HEK293 (cell line): ENCODE results near the gene PRPH.

Experiments used
- CTCF ChIA-PET: fragments of 350-600 bp; formaldehyde crosslinking; extraction: SDS; loops from one replicate; lab custom pipeline; 2021; ENCODE audit warnings: antibody characterized with exemption; lab: Yijun Ruan, JAX
- POLR2A ChIA-PET: fragments of 300-600 bp; formaldehyde crosslinking; extraction: SDS; loops from one replicate; lab custom pipeline; 2020; ENCODE audit warnings: antibody characterized with exemption, inconsistent platforms; lab: Yijun Ruan, JAX
- H3K27ac ChIP-seq: fragments of 200-500 bp; sonication (Bioruptor generic); 2 replicates; pipeline ENCODE4 v1.5.1; 2014; ENCODE audit warnings: low read depth, low read length, control low read depth, inconsistent platforms; ENCODE audit errors: extremely low read depth
- H3K36me3 ChIP-seq, 2 experiments: fragments of 200-500 bp in 1 of 2; sonication (Bioruptor generic) in 1 of 2; 1 replicate in 1 of 2; 2 replicates in 1 of 2; pipeline ENCODE4 v1.5.1; 2014 to 2017; ENCODE audit warnings: inconsistent platforms in 2 of 2, low read length in 2 of 2; ENCODE audit not compliant: control insufficient read depth in 2 of 2, insufficient read depth in 1 of 2
- H3K4me1 ChIP-seq: fragments of 200-500 bp; sonication (Bioruptor generic); 2 replicates; pipeline ENCODE4 v1.5.1; 2014; ENCODE audit warnings: mild to moderate bottlenecking, low read length, inconsistent platforms; ENCODE audit not compliant: control insufficient read depth, insufficient read depth
- H3K4me3 ChIP-seq: 2 replicates; pipeline ENCODE4 v1.5.1; 2011; ENCODE audit warnings: low read depth, mild to moderate bottlenecking, control low read depth, low read length, moderate library complexity
- H3K9me3 ChIP-seq: fragments of 200-500 bp; sonication (Bioruptor generic); 2 replicates; pipeline ENCODE4 v1.5.1; 2014; ENCODE audit warnings: low read depth, low read length, inconsistent platforms; ENCODE audit not compliant: control insufficient read depth, insufficient read depth
- EGR2 ChIP-seq: fragments of 450-650 bp; formaldehyde crosslinking; IDR thresholded peaks from 2 replicates; pipeline ENCODE4 v1.5.1; 2016; ENCODE audit warnings: low read depth, missing biosample characterization, missing genetic modification characterization
- GFI1B ChIP-seq: fragments of 450-650 bp; formaldehyde crosslinking; IDR thresholded peaks from 2 replicates; pipeline ENCODE4 v1.5.1; 2016; ENCODE audit warnings: missing biosample characterization, missing genetic modification characterization
- GLIS1 ChIP-seq: fragments of 450-650 bp; formaldehyde crosslinking; IDR thresholded peaks from 2 replicates; pipeline ENCODE4 v1.5.1; 2016; ENCODE audit warnings: missing biosample characterization, missing genetic modification characterization
- IKZF3 ChIP-seq: fragments of 450-650 bp; IDR thresholded peaks from 2 replicates; pipeline ENCODE4 v1.5.0; 2018; ENCODE audit warnings: missing biosample characterization, mild to moderate bottlenecking, missing genetic modification characterization, moderate library complexity
- KLF10 ChIP-seq: fragments of 450-650 bp; IDR thresholded peaks from 2 replicates; pipeline ENCODE4 v1.5.1; 2018; ENCODE audit warnings: missing biosample characterization, mild to moderate bottlenecking, missing genetic modification characterization
- KLF9 ChIP-seq: fragments of 450-650 bp; formaldehyde crosslinking; IDR thresholded peaks from 2 replicates; pipeline ENCODE4 v1.5.1; 2016; ENCODE audit warnings: missing biosample characterization, missing genetic modification characterization, low read depth
- SP2 ChIP-seq: fragments of 450-650 bp; formaldehyde crosslinking; IDR thresholded peaks from 2 replicates; pipeline ENCODE4 v1.5.1; 2016; ENCODE audit warnings: missing biosample characterization, missing genetic modification characterization
- TRIM28 ChIP-seq: IDR thresholded peaks from 2 replicates; pipeline ENCODE4 v1.6.1; 2011; ENCODE audit warnings: low read length, control low read depth, borderline replicate concordance
- YY2 ChIP-seq: fragments of 450-650 bp; formaldehyde crosslinking; IDR thresholded peaks from 2 replicates; pipeline ENCODE4 v1.5.1; 2016; ENCODE audit warnings: missing biosample characterization, missing genetic modification characterization
- ZBTB20 ChIP-seq: fragments of 450-650 bp; formaldehyde crosslinking; IDR thresholded peaks from 2 replicates; pipeline ENCODE4 v1.5.1; 2016; ENCODE audit warnings: missing biosample characterization, missing genetic modification characterization
- ZBTB8A ChIP-seq: fragments of 450-650 bp; formaldehyde crosslinking; IDR thresholded peaks from 2 replicates; pipeline ENCODE4 v1.5.1; 2016; ENCODE audit warnings: missing biosample characterization, missing genetic modification characterization
- ZNF155 ChIP-seq: fragments of 450-650 bp; formaldehyde crosslinking; IDR thresholded peaks from 2 replicates; pipeline ENCODE4 v1.5.1; 2016; ENCODE audit warnings: missing biosample characterization, missing genetic modification characterization
- ZNF19 ChIP-seq: fragments of 450-650 bp; formaldehyde crosslinking; IDR thresholded peaks from 2 replicates; pipeline ENCODE4; 2016; ENCODE audit warnings: missing biosample characterization, missing genetic modification characterization, low read depth
- ZNF510 ChIP-seq: fragments of 450-650 bp; formaldehyde crosslinking; IDR thresholded peaks from 2 replicates; pipeline ENCODE4 v1.5.1; 2018; ENCODE audit warnings: mild to moderate bottlenecking, missing genetic modification characterization, missing biosample characterization; ENCODE audit not compliant: insufficient replicate concordance
- ZNF555 ChIP-seq: fragments of 450-650 bp; formaldehyde crosslinking; conservative IDR thresholded peaks from 2 replicates; pipeline ENCODE4 v1.5.1; 2017; ENCODE audit warnings: missing biosample characterization, mild to moderate bottlenecking, missing genetic modification characterization, inconsistent platforms
- ZNF560 ChIP-seq: fragments of 450-650 bp; formaldehyde crosslinking; IDR thresholded peaks from 2 replicates; pipeline ENCODE4 v1.5.1; 2017; ENCODE audit warnings: missing biosample characterization, missing genetic modification characterization, borderline replicate concordance
- ZNF777 ChIP-seq: fragments of 450-650 bp; formaldehyde crosslinking; IDR thresholded peaks from 2 replicates; pipeline ENCODE4 v1.5.1; 2017; ENCODE audit warnings: missing biosample characterization, missing genetic modification characterization, borderline replicate concordance
- TF ChIP-seq, protein P1 (sequence below): fragments of 450-650 bp; formaldehyde crosslinking; IDR thresholded peaks from 2 replicates; pipeline ENCODE4 v1.5.1; 2016; ENCODE audit warnings: missing biosample characterization, missing genetic modification characterization, low read depth
- TF ChIP-seq, protein P2 (sequence below): fragments of 450-650 bp; formaldehyde crosslinking; IDR thresholded peaks from 2 replicates; pipeline ENCODE4 v1.5.1; 2016; ENCODE audit warnings: missing biosample characterization, missing genetic modification characterization, low read depth
- TF ChIP-seq, protein P3 (sequence below): fragments of 450-650 bp; formaldehyde crosslinking; IDR thresholded peaks from 2 replicates; pipeline ENCODE4 v1.5.1; 2016; ENCODE audit warnings: missing biosample characterization, missing genetic modification characterization
- TF ChIP-seq, protein P4 (sequence below): fragments of 450-650 bp; formaldehyde crosslinking; IDR thresholded peaks from 2 replicates; pipeline ENCODE4 v1.5.1; 2016; ENCODE audit warnings: missing biosample characterization, missing genetic modification characterization
- TF ChIP-seq, protein P5 (sequence below): fragments of 450-650 bp; formaldehyde crosslinking; IDR thresholded peaks from 2 replicates; pipeline ENCODE4 v1.5.1; 2017; ENCODE audit warnings: missing biosample characterization, missing genetic modification characterization

The PRPH gene

DNA sequence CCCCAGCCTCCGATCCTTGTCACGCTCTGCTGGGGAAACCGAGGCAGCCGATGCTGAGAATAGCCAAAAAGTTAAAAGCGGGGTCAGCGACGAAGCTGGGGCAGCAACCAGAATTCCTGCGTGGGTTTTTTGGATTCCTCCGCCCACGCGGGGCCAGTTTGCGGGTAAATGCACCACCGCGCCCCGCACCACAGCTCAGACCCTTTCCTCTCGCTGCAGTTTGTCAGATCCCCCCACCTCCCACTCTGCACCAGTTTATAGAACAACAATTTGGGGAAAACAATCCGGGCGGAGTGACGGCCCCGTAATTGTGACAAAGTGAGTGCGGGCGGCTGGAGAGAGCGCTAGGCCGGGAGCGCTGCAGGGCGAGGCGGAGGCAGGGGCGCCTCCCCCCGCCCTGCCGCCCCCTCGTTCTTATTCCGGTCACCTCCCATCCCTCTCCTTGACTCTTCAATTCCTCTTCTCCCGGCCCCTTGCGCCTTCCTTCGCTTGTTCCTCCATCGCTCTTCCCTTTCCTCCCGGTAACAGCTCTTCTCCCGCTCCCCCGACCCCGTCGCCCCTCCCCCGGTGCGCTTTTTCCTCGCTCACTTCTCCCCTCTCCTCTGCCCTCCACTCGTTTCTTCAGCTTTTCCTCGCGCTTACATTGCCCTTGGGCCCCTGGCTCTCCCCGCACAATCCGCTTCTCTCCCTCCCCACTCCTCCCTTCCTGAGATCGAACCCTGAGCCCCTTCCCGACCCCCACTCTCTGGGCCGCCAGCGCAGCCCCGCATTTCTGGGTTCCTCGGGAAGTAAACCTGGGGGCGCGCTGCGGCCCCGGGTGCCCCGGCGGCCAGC, 51.1 kb downstream of the PRPH start (continued):
- TF ChIP-seq, protein P1, sequence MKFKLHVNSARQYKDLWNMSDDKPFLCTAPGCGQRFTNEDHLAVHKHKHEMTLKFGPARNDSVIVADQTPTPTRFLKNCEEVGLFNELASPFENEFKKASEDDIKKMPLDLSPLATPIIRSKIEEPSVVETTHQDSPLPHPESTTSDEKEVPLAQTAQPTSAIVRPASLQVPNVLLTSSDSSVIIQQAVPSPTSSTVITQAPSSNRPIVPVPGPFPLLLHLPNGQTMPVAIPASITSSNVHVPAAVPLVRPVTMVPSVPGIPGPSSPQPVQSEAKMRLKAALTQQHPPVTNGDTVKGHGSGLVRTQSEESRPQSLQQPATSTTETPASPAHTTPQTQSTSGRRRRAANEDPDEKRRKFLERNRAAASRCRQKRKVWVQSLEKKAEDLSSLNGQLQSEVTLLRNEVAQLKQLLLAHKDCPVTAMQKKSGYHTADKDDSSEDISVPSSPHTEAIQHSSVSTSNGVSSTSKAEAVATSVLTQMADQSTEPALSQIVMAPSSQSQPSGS (tag by site-specific recombination), result no peak
- TF ChIP-seq SP2 (tag by site-specific recombination) (peak; percentile 2; the same call in 1 of the 2 replicates), ZNF19 (tag by site-specific recombination) (no peak), GLIS1 (tag by site-specific recombination) (no peak)

DNA sequence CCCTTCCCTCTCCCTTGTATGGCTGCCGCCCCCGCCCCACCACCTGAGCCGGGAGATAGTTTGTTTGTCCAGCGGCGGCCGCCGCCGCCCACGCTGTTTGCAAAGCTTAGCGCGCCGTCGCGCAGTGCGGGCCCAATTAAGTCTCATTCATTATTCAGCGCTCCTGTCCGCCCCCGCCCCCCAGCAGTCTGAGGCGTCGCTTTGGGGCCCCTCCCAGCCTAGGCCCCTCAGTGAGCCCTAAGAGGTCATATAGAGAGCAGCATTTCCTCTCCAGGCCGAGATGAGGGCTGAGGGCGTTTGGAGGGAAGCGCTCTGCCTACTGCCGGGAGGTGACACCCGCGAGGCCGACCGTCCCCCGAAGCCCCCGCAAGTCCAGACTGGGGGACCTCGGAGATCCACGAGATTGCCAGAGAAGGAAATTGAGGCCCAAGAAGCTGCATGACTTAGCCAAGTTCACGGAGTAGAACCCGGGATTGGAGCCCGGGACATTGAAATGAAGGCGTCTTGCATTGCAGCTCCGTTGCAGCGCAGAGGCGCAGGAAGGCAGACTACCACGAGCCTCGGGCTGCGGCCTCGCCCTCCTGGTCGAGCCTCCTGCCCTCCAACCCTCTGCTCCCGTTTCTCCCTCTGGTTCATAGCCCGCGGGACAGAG, 51.8 kb downstream of the PRPH start, which contains the start of gene DNAJC22:
Gene DNAJC22 (plus strand): TSS at position 230 of the 652 bp plus-strand sequence. CDS start 1,985 bp downstream, outside the sequence.
- CTCF ChIA-PET, result interaction anchor here (0.6 to 6.0 kb wide), 31 partner anchors 10 to 1541 kb away, joined by 3 to 96 read pairs (median 5); partner anchors contain the start of genes C1QL4, PRPH, SPATS2 and TROAP
- POLR2A ChIA-PET, result interaction anchor here (0.7 to 2.9 kb wide), 16 partner anchors 10 to 481 kb away, joined by 3 to 24 read pairs (median 4); partner anchors contain the start of genes C1QL4, SPATS2, TMBIM6 and TROAP
- peak within 1 kb of the TSS; percentile 32 for H3K4me3 ChIP-seq
- no peaks in the 10 kb centered on the region for H3K9me3 ChIP-seq
- peaks cover 21% of the 10 kb centered on the region for H3K4me1 ChIP-seq
- peak within 1 kb of the TSS; percentile 80; the same call in 1 of the 2 replicates for H3K27ac ChIP-seq
- H3K36me3 ChIP-seq, result peaks cover 0 to 10% of the 10 kb centered on the region in 2 experiments; a peak in 1 of 3 replicates
- no peak for TF ChIP-seq ZNF555 (tag by site-specific recombination)
- TF ChIP-seq ZBTB20 (tag by site-specific recombination), result peak; percentile 95
- TF ChIP-seq EGR2 (tag by site-specific recombination), result peak; percentile 92
- no peak for TF ChIP-seq YY2 (tag by site-specific recombination)
- peak; percentile 88 for TF ChIP-seq ZBTB8A (tag by site-specific recombination)
- 0 out of 2 replicates have a peak, but pooled peaks have one; percentile 9 for TF ChIP-seq TRIM28
- TF ChIP-seq KLF10 (tag by site-specific recombination), result 0 out of 2 replicates have a peak, but pooled peaks have one; percentile 9
- TF ChIP-seq ZNF560 (tag by site-specific recombination), result no peak
- TF ChIP-seq KLF9 (tag by site-specific recombination), result no peak
- TF ChIP-seq, protein P2, sequence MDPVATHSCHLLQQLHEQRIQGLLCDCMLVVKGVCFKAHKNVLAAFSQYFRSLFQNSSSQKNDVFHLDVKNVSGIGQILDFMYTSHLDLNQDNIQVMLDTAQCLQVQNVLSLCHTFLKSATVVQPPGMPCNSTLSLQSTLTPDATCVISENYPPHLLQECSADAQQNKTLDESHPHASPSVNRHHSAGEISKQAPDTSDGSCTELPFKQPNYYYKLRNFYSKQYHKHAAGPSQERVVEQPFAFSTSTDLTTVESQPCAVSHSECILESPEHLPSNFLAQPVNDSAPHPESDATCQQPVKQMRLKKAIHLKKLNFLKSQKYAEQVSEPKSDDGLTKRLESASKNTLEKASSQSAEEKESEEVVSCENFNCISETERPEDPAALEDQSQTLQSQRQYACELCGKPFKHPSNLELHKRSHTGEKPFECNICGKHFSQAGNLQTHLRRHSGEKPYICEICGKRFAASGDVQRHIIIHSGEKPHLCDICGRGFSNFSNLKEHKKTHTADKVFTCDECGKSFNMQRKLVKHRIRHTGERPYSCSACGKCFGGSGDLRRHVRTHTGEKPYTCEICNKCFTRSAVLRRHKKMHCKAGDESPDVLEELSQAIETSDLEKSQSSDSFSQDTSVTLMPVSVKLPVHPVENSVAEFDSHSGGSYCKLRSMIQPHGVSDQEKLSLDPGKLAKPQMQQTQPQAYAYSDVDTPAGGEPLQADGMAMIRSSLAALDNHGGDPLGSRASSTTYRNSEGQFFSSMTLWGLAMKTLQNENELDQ (tag by site-specific recombination), result no peak
- no peak for TF ChIP-seq ZNF155 (tag by site-specific recombination)
- peak; percentile 62; the same call in 1 of the 2 replicates for TF ChIP-seq IKZF3 (tag by site-specific recombination)
- no peak for TF ChIP-seq ZNF777 (tag by site-specific recombination)
- TF ChIP-seq, protein P3, sequence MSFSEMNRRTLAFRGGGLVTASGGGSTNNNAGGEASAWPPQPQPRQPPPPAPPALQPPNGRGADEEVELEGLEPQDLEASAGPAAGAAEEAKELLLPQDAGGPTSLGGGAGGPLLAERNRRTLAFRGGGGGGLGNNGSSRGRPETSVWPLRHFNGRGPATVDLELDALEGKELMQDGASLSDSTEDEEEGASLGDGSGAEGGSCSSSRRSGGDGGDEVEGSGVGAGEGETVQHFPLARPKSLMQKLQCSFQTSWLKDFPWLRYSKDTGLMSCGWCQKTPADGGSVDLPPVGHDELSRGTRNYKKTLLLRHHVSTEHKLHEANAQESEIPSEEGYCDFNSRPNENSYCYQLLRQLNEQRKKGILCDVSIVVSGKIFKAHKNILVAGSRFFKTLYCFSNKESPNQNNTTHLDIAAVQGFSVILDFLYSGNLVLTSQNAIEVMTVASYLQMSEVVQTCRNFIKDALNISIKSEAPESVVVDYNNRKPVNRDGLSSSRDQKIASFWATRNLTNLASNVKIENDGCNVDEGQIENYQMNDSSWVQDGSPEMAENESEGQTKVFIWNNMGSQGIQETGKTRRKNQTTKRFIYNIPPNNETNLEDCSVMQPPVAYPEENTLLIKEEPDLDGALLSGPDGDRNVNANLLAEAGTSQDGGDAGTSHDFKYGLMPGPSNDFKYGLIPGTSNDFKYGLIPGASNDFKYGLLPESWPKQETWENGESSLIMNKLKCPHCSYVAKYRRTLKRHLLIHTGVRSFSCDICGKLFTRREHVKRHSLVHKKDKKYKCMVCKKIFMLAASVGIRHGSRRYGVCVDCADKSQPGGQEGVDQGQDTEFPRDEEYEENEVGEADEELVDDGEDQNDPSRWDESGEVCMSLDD (tag by site-specific recombination), result no peak
- TF ChIP-seq SP2 (tag by site-specific recombination), result peak; percentile 67
- no peak for TF ChIP-seq GFI1B
- no peak for TF ChIP-seq ZNF510 (tag by site-specific recombination)
- TF ChIP-seq, protein P4, sequence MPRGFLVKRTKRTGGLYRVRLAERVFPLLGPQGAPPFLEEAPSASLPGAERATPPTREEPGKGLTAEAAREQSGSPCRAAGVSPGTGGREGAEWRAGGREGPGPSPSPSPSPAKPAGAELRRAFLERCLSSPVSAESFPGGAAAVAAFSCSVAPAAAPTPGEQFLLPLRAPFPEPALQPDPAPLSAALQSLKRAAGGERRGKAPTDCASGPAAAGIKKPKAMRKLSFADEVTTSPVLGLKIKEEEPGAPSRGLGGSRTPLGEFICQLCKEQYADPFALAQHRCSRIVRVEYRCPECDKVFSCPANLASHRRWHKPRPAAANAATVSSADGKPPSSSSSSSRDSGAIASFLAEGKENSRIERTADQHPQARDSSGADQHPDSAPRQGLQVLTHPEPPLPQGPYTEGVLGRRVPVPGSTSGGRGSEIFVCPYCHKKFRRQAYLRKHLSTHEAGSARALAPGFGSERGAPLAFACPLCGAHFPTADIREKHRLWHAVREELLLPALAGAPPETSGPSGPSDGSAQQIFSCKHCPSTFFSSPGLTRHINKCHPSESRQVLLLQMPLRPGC (tag by site-specific recombination), result no peak
- TF ChIP-seq, protein P5, sequence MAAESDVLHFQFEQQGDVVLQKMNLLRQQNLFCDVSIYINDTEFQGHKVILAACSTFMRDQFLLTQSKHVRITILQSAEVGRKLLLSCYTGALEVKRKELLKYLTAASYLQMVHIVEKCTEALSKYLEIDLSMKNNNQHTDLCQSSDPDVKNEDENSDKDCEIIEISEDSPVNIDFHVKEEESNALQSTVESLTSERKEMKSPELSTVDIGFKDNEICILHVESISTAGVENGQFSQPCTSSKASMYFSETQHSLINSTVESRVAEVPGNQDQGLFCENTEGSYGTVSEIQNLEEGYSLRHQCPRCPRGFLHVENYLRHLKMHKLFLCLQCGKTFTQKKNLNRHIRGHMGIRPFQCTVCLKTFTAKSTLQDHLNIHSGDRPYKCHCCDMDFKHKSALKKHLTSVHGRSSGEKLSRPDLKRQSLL, result 0 out of 2 replicates have a peak, but pooled peaks have one; percentile 4
